HepG2 (cell line): ENCODE data around the gene DARS2. TPM values are rescaled to one million over a fixed set of nuclear protein-coding genes. Genes with fewer than 3 reads are reported as not detected.

Source experiments
- ATAC-seq: fragments of 200-7000 bp; cut with Tn5 transposase; 3 replicates; pipeline ENCODE4 v1.9.1; 2020; ENCODE audit warnings: mild to moderate bottlenecking, moderate library complexity
- BruUV-seq: library from RNA; stranded (reverse); fragments of 400-500 nt; replicated peaks from 2 replicates; lab custom pipeline; 2021; lab: Mats Ljungman, UMichigan
- CTCF ChIA-PET: fragments of 300-600 bp; formaldehyde crosslinking; extraction: SDS; loops from one replicate; lab custom pipeline; 2021; ENCODE audit warnings: low total read pairs, inconsistent platforms, low intra/inter-chr PET ratio; lab: Yijun Ruan, JAX
- POLR2A ChIA-PET: fragments of 350-600 bp; sonication (Branson Sonifier 250); formaldehyde crosslinking; loops from one replicate; lab custom pipeline; 2020; ENCODE audit warnings: antibody characterized with exemption, inconsistent platforms; lab: Yijun Ruan, JAX
- DNase-seq: peaks from one replicate; pipeline ENCODE4 v3.0.0-alpha.2; 2015; ENCODE audit warnings: low spot score
- FAIRE-seq: peaks from 3 replicates; lab custom pipeline; 2011; peaks lifted over from hg19 to GRCh38; lab: Jason Lieb, UNC
- H2AFZ ChIP-seq: one replicate; pipeline ENCODE4 v1.6.1; 2011; ENCODE audit warnings: low read length, inconsistent platforms
- H3K27ac ChIP-seq: fragments of 300-600 bp; 3 replicates; pipeline ENCODE4 v1.8.0; 2011; ENCODE audit warnings: mixed run types, mild to moderate bottlenecking, mixed read lengths, low read length, inconsistent platforms; ENCODE audit not compliant: insufficient read depth; ENCODE audit errors: extremely low read length
- H3K27me3 ChIP-seq, 2 experiments: fragments of 200-600 bp in 1 of 2; 2 replicates in 1 of 2; 3 replicates in 1 of 2; pipeline versions ENCODE4 v1.6.0 to v1.8.0; 2011; ENCODE audit warnings: low read length in 2 of 2, mild to moderate bottlenecking in 2 of 2, moderate library complexity in 2 of 2, inconsistent platforms in 1 of 2; ENCODE audit not compliant: insufficient read depth in 2 of 2, control insufficient read depth in 1 of 2
- H3K36me3 ChIP-seq, 2 experiments: fragments of 200-600 bp in 1 of 2; replicated peaks in 1 of 2; 2 replicates in 1 of 2; 3 replicates in 1 of 2; pipeline versions ENCODE4 v1.5.1 to v1.8.0; 2011; ENCODE audit warnings: low read length in 2 of 2, inconsistent platforms in 1 of 2; ENCODE audit not compliant: insufficient read depth in 2 of 2, control insufficient read depth in 1 of 2
- H3K4me1 ChIP-seq: 2 replicates; pipeline ENCODE4 v1.5.1; 2012; ENCODE audit warnings: low read length, inconsistent platforms; ENCODE audit not compliant: insufficient read depth
- H3K4me2 ChIP-seq: 2 replicates; pipeline ENCODE4 v1.6.0; 2011; ENCODE audit warnings: low read depth, low read length, inconsistent platforms
- H3K4me3 ChIP-seq, 3 experiments: fragments of 200-600 bp in 1 of 3; sonication (generic), shearing (Covaris generic) in 1 of 3; replicated peaks in 1 of 3; 2 replicates each; pipeline ENCODE4 v1.5.1; 2011 to 2016; ENCODE audit warnings: low read length in 3 of 3, inconsistent platforms in 2 of 3, low read depth in 2 of 3, mild to moderate bottlenecking in 2 of 3, control low read depth in 1 of 3, mixed read lengths in 1 of 3; ENCODE audit not compliant: insufficient read depth in 1 of 3
- H3K79me2 ChIP-seq: one replicate; pipeline ENCODE4 v1.6.1; 2011; ENCODE audit warnings: low read length, inconsistent platforms; ENCODE audit not compliant: insufficient read depth
- H3K9ac ChIP-seq: 2 replicates; pipeline ENCODE4 v1.6.0; 2011; ENCODE audit warnings: mild to moderate bottlenecking, low read depth, low read length, inconsistent platforms; ENCODE audit not compliant: insufficient read depth
- H3K9me3 ChIP-seq: 2 replicates; pipeline ENCODE4 v1.5.1; 2012; ENCODE audit warnings: mild to moderate bottlenecking, low read length
- H4K20me1 ChIP-seq: 2 replicates; pipeline ENCODE4 v1.6.0; 2011; ENCODE audit warnings: inconsistent platforms, mild to moderate bottlenecking, low read length, moderate library complexity; ENCODE audit not compliant: insufficient read depth
- ATF7-NPFF ChIP-seq: sonication (generic); formaldehyde crosslinking; IDR thresholded peaks from 2 replicates; pipeline ENCODE4 v1.8.1; 2023; ENCODE audit warnings: mild to moderate bottlenecking, low read depth, missing genetic modification reagents, moderate library complexity
- MBD4 ChIP-seq: IDR thresholded peaks from 2 replicates; pipeline ENCODE4 v1.6.1; 2012; ENCODE audit warnings: low read length, inconsistent platforms, borderline replicate concordance
- MLLT10 ChIP-seq: sonication (generic); formaldehyde crosslinking; IDR thresholded peaks from 2 replicates; pipeline ENCODE4 v1.4.0; 2020; ENCODE audit warnings: missing genetic modification reagents
- RFX5 ChIP-seq: IDR thresholded peaks from 2 replicates; pipeline ENCODE4 v1.6.1; 2011; ENCODE audit warnings: low read depth, low read length, improper control_type of control experiment
- THAP8 ChIP-seq: sonication (generic); formaldehyde crosslinking; IDR thresholded peaks from 2 replicates; pipeline ENCODE4 v1.5.1; 2020; ENCODE audit warnings: missing genetic modification reagents, mild to moderate bottlenecking, borderline replicate concordance
- ZFP62 ChIP-seq: sonication (generic); formaldehyde crosslinking; IDR thresholded peaks from 2 replicates; pipeline ENCODE4 v1.4.0; 2020; ENCODE audit warnings: missing genetic modification reagents
- ZMAT3 ChIP-seq: sonication (generic); formaldehyde crosslinking; conservative IDR thresholded peaks from 2 replicates; pipeline ENCODE4 v1.7.0; 2021; ENCODE audit warnings: missing genetic modification reagents
- ZNF589 ChIP-seq: sonication (generic); formaldehyde crosslinking; conservative IDR thresholded peaks from 2 replicates; pipeline ENCODE4 v1.8.0; 2022; ENCODE audit warnings: mild to moderate bottlenecking, moderate library complexity, missing genetic modification reagents
- WGBS: methylation state at CpG from one replicate; pipeline ENCODE4 v1.1.6; 2017; ENCODE audit warnings: low lambda C conversion rate; 5-methylcytosine and 5-hydroxymethylcytosine counted together
- in situ Hi-C: cut with HindIII; loops from 2 replicates; pipeline ENCODE4 v1.10.0; 2017; ENCODE audit warnings: low pct_unique_long_range_greater_than_20kb; ENCODE audit not compliant: extremely low pct_ligation_motif_present
- intact Hi-C: fragments of 100-400 bp; cut with micrococcal nuclease; formaldehyde crosslinking; loops from one replicate; pipeline ENCODE4 v1.10.0; 2022; ENCODE audit not compliant: unreplicated experiment
- polyA plus RNA-seq, 8 experiments: library from polyadenylated mRNA; depleted of rRNA in 3 of 8; stranded (reverse) in 7 of 8; unstranded in 1 of 8; fragments of >200 nt; fragmentation: Illumina TruSeq in 4 of 8; extraction: Trizol in 4 of 8; gene quantifications; 2 replicates each; pipeline versions ENCODE4 v1.2.1 to v1.2.3, GENCODE V29; 2011 to 2016; ENCODE audit warnings: low read depth in 4 of 8, missing spikeins in 1 of 8, mixed read lengths in 1 of 8; ENCODE audit not compliant: insufficient read depth in 1 of 8
- total RNA-seq, 5 experiments: library from RNA; depleted of rRNA; stranded (reverse); fragments of >200 nt; fragmentation: Illumina TruSeq; extraction: Trizol; gene quantifications; 2 replicates each; pipeline ENCODE4 v1.2.3, GENCODE V29; 2016; ENCODE audit warnings: low read depth in 1 of 5
- TF ChIP-seq, protein P1 (sequence below), 2 experiments: sonication (generic) in 1 of 2; formaldehyde crosslinking in 1 of 2; IDR thresholded peaks; 2 replicates each; pipeline versions ENCODE4 v1.4.0 to v1.6.1; 2016 to 2020; ENCODE audit warnings: borderline replicate concordance in 1 of 2, low read depth in 1 of 2, mild to moderate bottlenecking in 1 of 2, missing genetic modification reagents in 1 of 2
- TF ChIP-seq, protein P2 (sequence below): sonication (generic); formaldehyde crosslinking; IDR thresholded peaks from 2 replicates; pipeline ENCODE4 v1.4.0; 2020; ENCODE audit warnings: missing genetic modification reagents
- TF ChIP-seq, protein P3 (sequence below): IDR thresholded peaks from 2 replicates; pipeline ENCODE4 v1.6.1; 2012; ENCODE audit warnings: low read depth, low read length, improper control_type of control experiment

DARS2 gene
- total and polyA plus RNA-seq, 2 of the 13 experiments (the other 11 are each of a cell fraction or from before 2014, with no cell fraction given): 17.6 to 27.7 TPM

DNA sequence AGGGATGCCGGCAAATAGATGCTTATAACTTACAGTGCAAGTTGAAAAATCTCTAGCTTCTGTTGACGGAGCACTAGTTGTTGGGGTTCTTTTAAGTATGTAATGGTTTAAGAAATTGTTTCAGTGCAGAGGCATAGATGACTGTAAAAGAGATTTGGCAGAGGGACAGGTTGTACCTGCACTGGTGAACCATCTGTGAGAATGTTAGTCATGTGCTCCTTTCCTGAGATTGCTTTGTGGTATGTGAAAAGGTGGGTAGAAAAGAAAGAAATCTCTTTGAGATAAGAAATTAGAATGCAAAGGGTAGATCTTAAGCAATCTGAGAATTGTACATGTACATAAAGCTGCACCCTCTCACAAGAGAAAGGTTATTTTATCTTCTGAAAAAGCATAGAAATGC is 63.2 kb downstream of the DARS2 start:
- in situ Hi-C loops (no loop called here), intact Hi-C loops (no loop called here)
- H3K27me3 ChIP-seq: no peaks in the 10 kb centered on the region
- H3K36me3 ChIP-seq: peaks cover 8 to 14% of the 10 kb centered on the region in 2 experiments
- H2AFZ ChIP-seq: no peak overlapping the region
- ATAC-seq (no peak), FAIRE-seq (no peak), DNase-seq (no peak)
- TSS peak; percentile 8 for BruUV-seq
- ChIA-PET POLR2A (no interaction called here), CTCF (no interaction called here)
- H3K4me3 ChIP-seq: no peak overlapping the region
- no peaks in the 10 kb centered on the region for H4K20me1 ChIP-seq
- WGBS: 100% methylated on average over 2 of the region's 2 CpGs
- no peaks in the 10 kb centered on the region for H3K4me1 ChIP-seq
- no peak overlapping the region for H3K27ac ChIP-seq
- no peaks in the 10 kb centered on the region for H3K79me2 ChIP-seq
- H3K9ac ChIP-seq: no peak overlapping the region
- TF ChIP-seq, protein P1, sequence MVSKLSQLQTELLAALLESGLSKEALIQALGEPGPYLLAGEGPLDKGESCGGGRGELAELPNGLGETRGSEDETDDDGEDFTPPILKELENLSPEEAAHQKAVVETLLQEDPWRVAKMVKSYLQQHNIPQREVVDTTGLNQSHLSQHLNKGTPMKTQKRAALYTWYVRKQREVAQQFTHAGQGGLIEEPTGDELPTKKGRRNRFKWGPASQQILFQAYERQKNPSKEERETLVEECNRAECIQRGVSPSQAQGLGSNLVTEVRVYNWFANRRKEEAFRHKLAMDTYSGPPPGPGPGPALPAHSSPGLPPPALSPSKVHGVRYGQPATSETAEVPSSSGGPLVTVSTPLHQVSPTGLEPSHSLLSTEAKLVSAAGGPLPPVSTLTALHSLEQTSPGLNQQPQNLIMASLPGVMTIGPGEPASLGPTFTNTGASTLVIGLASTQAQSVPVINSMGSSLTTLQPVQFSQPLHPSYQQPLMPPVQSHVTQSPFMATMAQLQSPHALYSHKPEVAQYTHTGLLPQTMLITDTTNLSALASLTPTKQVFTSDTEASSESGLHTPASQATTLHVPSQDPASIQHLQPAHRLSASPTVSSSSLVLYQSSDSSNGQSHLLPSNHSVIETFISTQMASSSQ (IDR thresholded peaks at IDR 0.05; ENCODE audit: low read depth): no peak
- TF ChIP-seq, protein P1 (CRISPR knock-in tag; IDR thresholded peaks at IDR 0.05; ENCODE audit: borderline replicate concordance): no peak
- TF ChIP-seq ZFP62 (no peak), ATF7-NPFF (CRISPR knock-in tag) (no peak), ZNF589 (no peak), THAP8 (no peak), RFX5 (no peak), ZMAT3 (CRISPR knock-in tag) (no peak), MBD4 (no peak), MLLT10 (CRISPR knock-in tag) (no peak)
- TF ChIP-seq, protein P2, sequence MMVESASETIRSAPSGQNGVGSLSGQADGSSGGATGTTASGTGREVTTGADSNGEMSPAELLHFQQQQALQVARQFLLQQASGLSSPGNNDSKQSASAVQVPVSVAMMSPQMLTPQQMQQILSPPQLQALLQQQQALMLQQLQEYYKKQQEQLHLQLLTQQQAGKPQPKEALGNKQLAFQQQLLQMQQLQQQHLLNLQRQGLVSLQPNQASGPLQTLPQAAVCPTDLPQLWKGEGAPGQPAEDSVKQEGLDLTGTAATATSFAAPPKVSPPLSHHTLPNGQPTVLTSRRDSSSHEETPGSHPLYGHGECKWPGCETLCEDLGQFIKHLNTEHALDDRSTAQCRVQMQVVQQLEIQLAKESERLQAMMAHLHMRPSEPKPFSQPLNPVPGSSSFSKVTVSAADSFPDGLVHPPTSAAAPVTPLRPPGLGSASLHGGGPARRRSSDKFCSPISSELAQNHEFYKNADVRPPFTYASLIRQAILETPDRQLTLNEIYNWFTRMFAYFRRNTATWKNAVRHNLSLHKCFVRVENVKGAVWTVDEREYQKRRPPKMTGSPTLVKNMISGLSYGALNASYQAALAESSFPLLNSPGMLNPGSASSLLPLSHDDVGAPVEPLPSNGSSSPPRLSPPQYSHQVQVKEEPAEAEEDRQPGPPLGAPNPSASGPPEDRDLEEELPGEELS (CRISPR knock-in tag): no peak
- TF ChIP-seq, protein P3, sequence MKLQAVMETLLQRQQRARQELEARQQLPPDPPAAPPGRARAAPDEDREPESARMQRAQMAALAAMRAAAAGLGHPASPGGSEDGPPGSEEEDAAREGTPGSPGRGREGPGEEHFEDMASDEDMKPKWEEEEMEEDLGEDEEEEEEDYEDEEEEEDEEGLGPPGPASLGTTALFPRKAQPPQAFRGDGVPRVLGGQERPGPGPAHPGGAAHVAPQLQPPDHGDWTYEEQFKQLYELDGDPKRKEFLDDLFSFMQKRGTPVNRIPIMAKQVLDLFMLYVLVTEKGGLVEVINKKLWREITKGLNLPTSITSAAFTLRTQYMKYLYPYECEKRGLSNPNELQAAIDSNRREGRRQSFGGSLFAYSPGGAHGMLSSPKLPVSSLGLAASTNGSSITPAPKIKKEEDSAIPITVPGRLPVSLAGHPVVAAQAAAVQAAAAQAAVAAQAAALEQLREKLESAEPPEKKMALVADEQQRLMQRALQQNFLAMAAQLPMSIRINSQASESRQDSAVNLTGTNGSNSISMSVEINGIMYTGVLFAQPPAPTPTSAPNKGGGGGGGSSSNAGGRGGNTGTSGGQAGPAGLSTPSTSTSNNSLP: no peak
- TF ChIP-seq, all 625 proteins: peak for 0
- Histone ChIP-seq H3K9me3 (no peaks in the 10 kb centered on the region), H3K4me2 (no peak overlapping the region)
